OCI-LY7 (cell line): ENCODE results near the gene PLEKHG5. TPM values are rescaled to one million over a fixed set of nuclear protein-coding genes. Genes with fewer than 3 reads are reported as not detected.

Experiments used
- BruUV-seq: library from RNA; stranded (reverse); fragments of 400-500 nt; replicated peaks from 2 replicates; lab custom pipeline; 2021; lab: Mats Ljungman, UMichigan
- CTCF ChIA-PET: fragments of 300-600 bp; sonication (Branson Sonifier 250); formaldehyde crosslinking; loops from one replicate; lab custom pipeline; 2022; ENCODE audit warnings: antibody characterized with exemption; ENCODE audit not compliant: unreplicated experiment; lab: Charles Lee
- POLR2A ChIA-PET: fragments of 300-600 bp; sonication (Branson Sonifier 250); formaldehyde crosslinking; loops from one replicate; lab custom pipeline; 2022; ENCODE audit warnings: antibody characterized with exemption; lab: Charles Lee
- DNase-seq: peaks from one replicate; pipeline ENCODE4 v3.0.0-alpha.2; 2015; ENCODE audit warnings: low spot score
- H2AFZ ChIP-seq: fragments of 200-600 bp; sonication (generic), shearing (Covaris generic); 2 replicates; pipeline ENCODE4 v1.6.1; 2014; ENCODE audit warnings: mild to moderate bottlenecking, antibody characterized with exemption, low read length, moderate library complexity
- H3K27ac ChIP-seq: fragments of 200-600 bp; sonication (generic); 2 replicates; pipeline ENCODE4 v1.5.1; 2014; ENCODE audit warnings: mixed run types, low read depth, mild to moderate bottlenecking, moderate library complexity, low read length, inconsistent platforms; ENCODE audit not compliant: poor library complexity, severe bottlenecking
- H3K36me3 ChIP-seq: fragments of 200-600 bp; sonication (generic); 2 replicates; pipeline ENCODE4 v1.6.1; 2014; ENCODE audit warnings: mild to moderate bottlenecking, antibody characterized with exemption, low read length, moderate library complexity, mixed read lengths; ENCODE audit not compliant: insufficient read depth
- H3K4me1 ChIP-seq: fragments of 200-600 bp; sonication (generic); 2 replicates; pipeline ENCODE4 v1.5.1; 2014; ENCODE audit warnings: mild to moderate bottlenecking, low read length; ENCODE audit not compliant: insufficient read depth, poor library complexity, severe bottlenecking
- H3K4me2 ChIP-seq: fragments of 200-600 bp; sonication (generic); 2 replicates; pipeline ENCODE4 v1.6.1; 2014; ENCODE audit warnings: mild to moderate bottlenecking, low read length
- H3K4me3 ChIP-seq: fragments of 200-600 bp; sonication (generic); 2 replicates; pipeline ENCODE4 v1.5.1; 2014; ENCODE audit warnings: mild to moderate bottlenecking, low read depth, low read length; ENCODE audit not compliant: poor library complexity, severe bottlenecking
- H3K79me2 ChIP-seq: fragments of 200-600 bp; sonication (generic); 2 replicates; pipeline ENCODE4 v1.6.1; 2016; ENCODE audit warnings: low read depth, mild to moderate bottlenecking, low read length, moderate library complexity, mixed read lengths; ENCODE audit not compliant: insufficient read depth
- H3K9me2 ChIP-seq: fragments of 200-600 bp; sonication (generic); 2 replicates; pipeline ENCODE4 v1.6.1; 2016; ENCODE audit warnings: mild to moderate bottlenecking, low read length, mixed read lengths; ENCODE audit not compliant: insufficient read depth
- H3K9me3 ChIP-seq: fragments of 200-600 bp; sonication (generic); 2 replicates; pipeline ENCODE4 v1.6.1; 2014; ENCODE audit warnings: mild to moderate bottlenecking, mixed run types, low read length, mixed read lengths
- H4K20me1 ChIP-seq: fragments of 200-600 bp; sonication (generic); 2 replicates; pipeline ENCODE4 v1.6.1; 2014; ENCODE audit warnings: mild to moderate bottlenecking, antibody characterized with exemption, low read length, moderate library complexity, mixed read lengths; ENCODE audit not compliant: insufficient read depth
- CTCF ChIP-seq: fragments of 200-600 bp; sonication (generic); conservative IDR thresholded peaks from 2 replicates; pipeline ENCODE4 v1.5.1; 2014; ENCODE audit warnings: mild to moderate bottlenecking, antibody characterized with exemption, low read length, moderate library complexity, mixed read lengths
- EZH2phosphoT487 ChIP-seq: fragments of 200-600 bp; sonication (generic); IDR thresholded peaks from 2 replicates; pipeline ENCODE4 v1.6.1; 2018; ENCODE audit warnings: low read depth, borderline replicate concordance, mild to moderate bottlenecking, mixed run types, antibody characterized with exemption, low read length, moderate library complexity, mixed read lengths
- intact Hi-C: fragments of 100-400 bp; cut with micrococcal nuclease; formaldehyde crosslinking; loops from one replicate; pipeline ENCODE4 v1.10.0; 2022; ENCODE audit not compliant: unreplicated experiment
- total RNA-seq, 2 experiments: library from RNA; depleted of rRNA in 1 of 2; stranded (reverse); fragments of >200 nt in 1 of 2; shearing (Covaris generic) in 1 of 2; gene quantifications; 2 replicates each; pipeline ENCODE4 v1.2.3, GENCODE V29; 2014 to 2022

The PLEKHG5 gene
- total RNA-seq, 2 experiments from 2014 or later: 1.6 to 2.4 TPM

- H2AFZ ChIP-seq: peak overlapping the region; percentile 96
- POLR2A ChIA-PET: interaction anchor here (1.2 kb wide), 1 partner anchor 67 kb away, joined by 4 read pairs; no protein-coding TSS in a partner anchor
- peak overlapping the region; percentile 77 for H3K4me3 ChIP-seq
- no peaks in the 10 kb centered on the region for H3K9me2 ChIP-seq
- no peak for DNase-seq
- H3K4me1 ChIP-seq: peaks cover 14% of the 10 kb centered on the region
- H3K9me3 ChIP-seq: no peaks in the 10 kb centered on the region
- H3K79me2 ChIP-seq: no peaks in the 10 kb centered on the region
- CTCF ChIA-PET: no interaction called here
- H3K27ac ChIP-seq: peak overlapping the region; percentile 56
- H4K20me1 ChIP-seq: no peaks in the 10 kb centered on the region
- peak overlapping the region; percentile 99 for H3K4me2 ChIP-seq
- intact Hi-C loops: loop anchor here (2.0 to 5.0 kb wide), 2 partner anchors 64 to 136 kb away; partner anchors contain the start of genes NOL9 and TAS1R1
- no TSS peak for BruUV-seq
- H3K36me3 ChIP-seq: no peaks in the 10 kb centered on the region
- TF ChIP-seq EZH2phosphoT487: no peak
- no peak for TF ChIP-seq CTCF
These were observed 402 bp downstream of the PLEKHG5 start for GRCh38 chr1:6491081-6491449.

GRCh38 chr1:6490181-6491080, 1.0 kb downstream of the PLEKHG5 start:
- Histone ChIP-seq H3K4me1 (peaks cover 14% of the 10 kb centered on the region), H3K4me3 (peak overlapping the region; percentile 77), H3K4me2 (peak overlapping the region; percentile 99), H3K9me3 (no peaks in the 10 kb centered on the region), H3K9me2 (no peaks in the 10 kb centered on the region), H3K79me2 (no peaks in the 10 kb centered on the region), H2AFZ (peak overlapping the region; percentile 96), H3K27ac (peak overlapping the region; percentile 56), H4K20me1 (no peaks in the 10 kb centered on the region), H3K36me3 (no peaks in the 10 kb centered on the region)
- TF ChIP-seq EZH2phosphoT487: no peak
- TF ChIP-seq CTCF: peak; percentile 68
- intact Hi-C loops: loop anchor here (1.0 to 5.0 kb wide), 3 partner anchors 64 to 156 kb away; partner anchors contain the start of genes NOL9 and TAS1R1
- BruUV-seq: TSS peak; percentile 85
- peak; percentile 92 for DNase-seq
- ChIA-PET POLR2A (interaction anchor here (0.5 to 1.8 kb wide), 3 partner anchors 10 to 690 kb away, joined by 4 to 5 read pairs (median 4); no protein-coding TSS in a partner anchor), CTCF (no interaction called here)
